Stimulated activated CD4-positive, alpha-beta T cell treated with anti-CD3 and anti-CD28 coated beads, Interleukin-2, amount 100 ng/mL, for 24 hours (primary cell): ENCODE measurements around the gene SLC10A4.
A peak's percentile ranks its signal among the peaks of the same experiment; 100 is the strongest.
"Not testable (repeated sequence)": the region's sequence is repeated elsewhere in the genome, so short reads cannot be mapped to it uniquely, and the experiment has no call there.

Experiments
- DNase-seq, 2 donors: peaks; one replicate each; pipeline ENCODE4 v3.0.0-alpha.2; 2020

SLC10A4 gene

GRCh38 chr4:48483006-48483776 is at the start of gene SLC10A4:
SLC10A4 (plus strand) TSS chr4:48483343; CDS start chr4:48483562, 219 bp downstream.
- peak in 1 of 2 donors; percentile 38 for DNase-seq

- no peak for DNase-seq
These were observed 46.8 kb upstream of the SLC10A4 start for GRCh38 chr4:48436318-48436717.

- DNase-seq, result no peak
These were observed 43.2 kb upstream of the SLC10A4 start for GRCh38 chr4:48439988-48440387.

- not testable (repeated sequence) for DNase-seq
These were observed 42.2 kb upstream of the SLC10A4 start for GRCh38 chr4:48440914-48441313.

GRCh38 chr4:48445704-48446103 is 37.4 kb upstream of the SLC10A4 start:
- DNase-seq, result no peak

- DNase-seq, result no peak
These were observed 36.5 kb upstream of the SLC10A4 start for GRCh38 chr4:48446642-48447041.

- DNase-seq, result no peak
These were observed 34.0 kb upstream of the SLC10A4 start for GRCh38 chr4:48449151-48449550.

- no peak for DNase-seq
These were observed 32.4 kb upstream of the SLC10A4 start for GRCh38 chr4:48450740-48451139.

GRCh38 chr4:48451656-48452055 is 31.5 kb upstream of the SLC10A4 start:
- DNase-seq, result not testable (repeated sequence)

GRCh38 chr4:48454591-48454990 is 28.6 kb upstream of the SLC10A4 start:
- no peak for DNase-seq

- DNase-seq, result no peak
These were observed 22.1 kb upstream of the SLC10A4 start for GRCh38 chr4:48461000-48461399.

- no peak for DNase-seq
These were observed 20.8 kb upstream of the SLC10A4 start for GRCh38 chr4:48462363-48462762.

- no peak for DNase-seq
These were observed 15.7 kb upstream of the SLC10A4 start for GRCh38 chr4:48467442-48467841.

- no peak for DNase-seq
These were observed 15.3 kb upstream of the SLC10A4 start for GRCh38 chr4:48467891-48468290.

- DNase-seq, result no peak
These were observed 13.0 kb upstream of the SLC10A4 start for GRCh38 chr4:48470137-48470536.

GRCh38 chr4:48470570-48470969 is 12.6 kb upstream of the SLC10A4 start:
- no peak for DNase-seq

- no peak for DNase-seq
These were observed 10.3 kb upstream of the SLC10A4 start for GRCh38 chr4:48472794-48473193.

- no peak for DNase-seq
These were observed 7.4 kb upstream of the SLC10A4 start for GRCh38 chr4:48475770-48476169.

- DNase-seq, result no peak
These were observed 4.9 kb upstream of the SLC10A4 start for GRCh38 chr4:48478273-48478672.

- DNase-seq, result no peak
These were observed 1.6 kb upstream of the SLC10A4 start for GRCh38 chr4:48481581-48481980.

- peak in 1 of 2 donors; percentile 22 for DNase-seq
These were observed 792 bp downstream of the SLC10A4 start for GRCh38 chr4:48483777-48484493.

- no peak for DNase-seq
These were observed 1.5 kb downstream of the SLC10A4 start for GRCh38 chr4:48484494-48485168.

GRCh38 chr4:48489683-48490011 is 6.5 kb downstream of the SLC10A4 start:
- no peak for DNase-seq
